NCI-H2196 (cell line): Measurements from ENCODE around the gene ADAM19.
A peak's percentile ranks its signal among the peaks of the same experiment; 100 is the strongest.

Experiments used
- DNase-seq: peaks from one replicate; lab custom pipeline; 2025; ENCODE audit not compliant: unreplicated experiment; lab: John Stamatoyannopoulos, UW

The ADAM19 gene

GRCh38 chr5:157563929-157564716 is 11.5 kb downstream of the ADAM19 start:
- no peak for DNase-seq

GRCh38 chr5:157563373-157563928 is 12.1 kb downstream of the ADAM19 start:
- DNase-seq: no peak

GRCh38 chr5:157562111-157562581 is 13.4 kb downstream of the ADAM19 start:
- DNase-seq: no peak

GRCh38 chr5:157561110-157561509 is 14.5 kb downstream of the ADAM19 start:
- DNase-seq: no peak

DNA sequence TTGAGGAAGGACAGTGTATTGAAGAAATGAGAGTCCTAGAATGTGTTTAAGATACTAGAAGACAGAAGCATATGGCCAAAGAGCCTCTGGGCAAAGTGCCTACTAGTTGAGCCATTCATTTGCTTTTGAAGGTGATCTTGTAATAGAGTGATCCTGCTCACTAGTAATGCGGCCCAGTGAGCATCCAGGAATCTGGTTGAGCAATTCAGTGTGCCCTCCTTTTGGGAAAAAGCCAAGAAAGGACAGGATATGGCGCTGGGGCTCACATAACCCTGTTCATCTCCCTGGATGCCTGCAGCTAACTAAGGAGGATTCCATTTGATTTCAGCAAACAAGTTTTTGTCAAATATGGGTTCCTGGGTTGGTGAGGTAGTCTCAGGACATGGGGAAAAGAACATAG is 16.3 kb downstream of the ADAM19 start:
- DNase-seq: peak; percentile 12

DNA sequence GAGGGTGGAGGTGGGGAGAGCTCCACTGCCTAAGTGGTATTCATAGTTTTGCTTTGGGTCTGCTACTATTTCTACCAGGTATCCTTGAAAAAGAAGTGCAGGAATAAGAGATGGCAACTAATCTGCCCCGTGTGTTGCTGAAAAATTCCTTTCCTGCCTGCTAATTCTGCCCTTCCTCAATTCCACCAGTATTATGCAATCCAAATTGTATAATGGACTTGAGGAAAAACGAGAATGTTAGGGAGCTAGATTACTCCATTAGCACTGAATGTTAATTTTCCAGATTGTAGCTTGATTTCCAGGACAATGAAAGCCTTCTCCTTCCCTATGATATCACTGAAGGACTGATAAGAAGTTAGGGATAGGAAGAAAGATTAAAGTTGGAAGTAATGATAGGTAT is 16.9 kb downstream of the ADAM19 start:
- no peak for DNase-seq

- no peak for DNase-seq
These were observed 17.5 kb downstream of the ADAM19 start for GRCh38 chr5:157558041-157558595.

DNA sequence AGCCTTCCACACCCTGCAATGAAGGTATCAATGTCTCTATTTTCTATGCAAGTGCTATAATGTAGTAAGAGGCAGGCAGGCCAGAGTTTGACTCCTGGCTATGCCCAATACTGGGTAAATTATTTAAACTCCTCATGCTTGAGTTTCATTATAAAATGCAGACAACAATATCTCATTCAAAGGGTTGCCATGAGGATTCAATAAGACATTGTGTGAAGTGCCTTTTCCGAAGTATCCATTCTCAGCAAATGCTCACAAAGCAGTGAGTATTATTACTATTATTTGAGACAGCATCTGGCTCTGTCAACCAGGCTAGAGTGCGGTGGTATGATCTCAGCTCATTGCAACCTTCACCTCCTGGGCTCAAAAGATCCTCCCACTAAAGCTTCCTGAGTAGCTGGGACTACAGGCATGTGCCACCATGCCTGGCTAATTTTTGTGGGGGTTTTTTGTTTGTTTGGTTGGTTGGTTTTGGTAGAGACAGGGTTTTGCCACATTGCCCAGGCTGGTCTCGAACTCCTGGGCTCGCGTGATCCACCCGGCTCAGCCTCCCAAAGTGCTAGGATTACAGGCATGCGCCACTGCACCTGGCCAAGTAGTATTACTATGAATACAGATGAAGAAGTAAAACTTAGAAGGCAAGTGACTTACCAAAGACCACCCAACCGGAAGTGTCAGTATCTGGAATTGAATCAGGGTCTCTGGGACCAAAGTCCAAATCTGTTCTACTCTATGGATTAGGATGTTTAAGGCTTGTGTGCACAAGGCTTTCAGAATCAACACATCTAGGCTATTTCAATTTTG is 18.8 kb downstream of the ADAM19 start:
- DNase-seq: no peak

- no peak for DNase-seq
These were observed 20.4 kb downstream of the ADAM19 start for GRCh38 chr5:157555037-157555640.

DNA sequence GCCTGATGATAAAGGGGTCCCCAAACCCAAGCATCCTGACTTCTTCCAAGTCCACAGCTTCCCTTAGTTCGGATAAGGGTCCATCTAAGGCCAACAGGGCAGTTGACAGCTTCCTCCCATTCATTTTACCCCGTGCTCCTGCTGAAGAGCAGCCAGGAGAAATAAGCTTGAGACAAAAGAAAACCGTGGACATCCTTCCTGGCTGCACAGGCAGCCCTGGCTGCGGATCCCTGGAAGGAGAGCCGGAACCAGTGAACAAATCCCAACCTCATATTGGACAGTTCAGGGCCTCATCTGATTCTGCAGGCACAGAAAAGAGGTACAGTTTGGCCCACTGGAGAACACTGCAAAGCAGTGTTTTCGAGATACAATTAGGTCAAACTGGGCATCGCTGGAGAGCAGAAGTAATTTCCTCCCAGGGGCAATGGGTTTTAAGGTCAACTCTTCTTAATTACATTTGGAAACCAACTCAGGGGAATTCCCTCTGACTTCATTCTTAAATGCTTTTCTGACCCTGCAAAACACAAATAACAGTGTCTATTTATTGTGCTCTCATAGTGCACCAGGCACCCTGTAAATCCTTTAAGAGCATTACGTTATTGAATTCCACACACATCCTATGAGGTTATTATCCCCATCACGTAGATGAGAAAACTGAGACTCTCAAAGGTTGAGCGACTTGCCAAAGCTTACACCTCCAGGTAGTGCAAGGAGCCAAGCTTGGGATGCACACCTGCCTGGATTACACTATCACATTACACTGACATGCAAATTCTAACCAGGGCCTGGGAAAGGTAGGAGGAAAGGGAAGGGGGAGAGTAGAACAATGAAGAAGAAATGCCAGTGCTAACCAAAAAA is 21.2 kb downstream of the ADAM19 start:
- no peak for DNase-seq

DNA sequence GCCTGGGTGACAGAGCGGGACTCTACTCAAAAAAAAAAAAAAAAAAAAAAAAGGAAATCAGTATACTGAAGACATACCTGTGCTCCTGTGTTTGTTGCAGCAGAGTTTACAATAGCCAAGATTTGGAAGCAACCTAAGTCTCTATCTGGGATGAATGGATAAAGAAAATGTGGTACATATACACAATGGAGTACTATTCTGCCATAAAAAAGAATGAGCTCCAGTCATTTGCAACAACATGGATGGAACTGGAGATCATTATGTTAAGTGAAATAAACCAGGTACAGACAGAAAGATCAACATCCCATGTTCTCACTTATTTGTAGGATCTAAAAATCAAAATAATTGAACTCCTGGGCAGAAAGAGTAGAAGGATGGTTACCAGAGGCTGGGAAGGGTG is 22.9 kb downstream of the ADAM19 start:
- DNase-seq: no peak

DNA sequence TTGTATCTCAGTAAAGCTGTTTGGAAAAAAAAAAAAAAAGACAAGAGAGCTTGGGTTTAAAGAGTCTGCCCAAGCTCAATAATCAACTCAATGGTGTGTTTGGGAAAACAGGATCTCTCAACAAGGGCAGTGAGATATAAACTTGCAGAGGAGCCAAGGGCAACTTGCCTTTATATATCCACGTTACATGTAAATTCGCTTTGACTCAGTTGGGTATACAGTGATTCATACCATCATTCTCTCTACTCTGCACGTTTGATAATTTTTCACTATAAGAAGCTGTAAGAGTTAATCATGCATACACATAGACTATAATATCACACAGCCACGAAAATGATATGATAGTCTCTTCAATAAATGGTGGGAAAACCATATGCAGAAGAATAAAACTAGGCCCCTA is 24.9 kb downstream of the ADAM19 start:
- DNase-seq: no peak

GRCh38 chr5:157549954-157550549 is 25.5 kb downstream of the ADAM19 start:
- no peak for DNase-seq

DNA sequence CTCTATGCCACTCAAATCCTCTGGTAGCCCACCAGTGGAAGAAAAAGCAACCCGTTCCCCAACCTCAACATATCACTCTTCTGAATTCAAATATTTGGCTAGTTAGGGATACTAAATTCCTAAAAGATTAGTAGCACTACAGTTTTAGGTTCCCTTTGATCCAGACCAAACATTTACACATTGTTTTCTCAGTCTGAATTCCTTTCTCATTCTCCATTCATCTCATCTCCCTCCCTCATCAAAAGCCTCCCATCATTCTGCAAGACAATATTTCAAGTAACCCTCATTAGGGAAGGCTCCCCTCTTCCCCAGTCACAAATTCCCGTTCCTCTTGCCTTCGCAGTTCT is 26.3 kb downstream of the ADAM19 start:
- DNase-seq: no peak

DNA sequence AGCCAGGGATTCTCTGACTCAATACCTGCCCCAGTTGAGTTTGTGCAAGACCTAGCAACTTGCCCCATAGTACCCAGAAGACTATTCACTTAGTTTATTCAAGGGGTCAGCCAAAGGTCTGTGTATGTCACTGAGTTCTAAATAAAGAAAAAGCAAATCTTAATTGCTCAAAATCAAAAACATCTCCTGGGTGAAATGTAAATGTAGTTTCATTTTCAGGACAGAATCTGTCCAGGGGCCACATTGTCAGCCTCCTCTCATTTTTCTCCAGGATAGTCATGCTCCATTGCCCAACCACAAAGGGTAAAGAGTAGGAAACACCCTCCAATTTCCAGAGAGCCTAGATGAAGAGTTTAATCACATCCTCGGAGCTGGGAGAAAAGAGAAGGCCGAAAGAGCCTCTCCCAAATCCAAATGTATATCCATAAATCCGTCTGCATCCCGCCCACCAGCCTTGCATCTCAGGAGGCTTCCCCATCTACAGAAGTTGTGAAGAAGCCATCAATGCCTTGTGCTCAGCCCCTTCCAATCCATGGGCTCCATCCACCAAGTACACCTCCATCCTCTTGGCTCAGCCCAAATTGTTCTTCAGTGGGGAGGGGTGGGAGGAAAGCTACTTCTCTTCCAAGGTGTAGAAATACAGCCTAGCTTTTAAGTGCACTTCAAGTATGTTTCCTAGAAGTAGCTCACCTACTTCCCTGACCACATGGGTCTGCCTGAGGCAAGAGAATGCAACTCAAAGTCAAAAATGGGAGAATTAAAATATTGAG is 26.9 kb downstream of the ADAM19 start:
- DNase-seq: no peak

GRCh38 chr5:157547941-157548512 is 27.5 kb downstream of the ADAM19 start:
- DNase-seq: no peak

- no peak for DNase-seq
These were observed 29.0 kb downstream of the ADAM19 start for GRCh38 chr5:157546456-157547100.

DNA sequence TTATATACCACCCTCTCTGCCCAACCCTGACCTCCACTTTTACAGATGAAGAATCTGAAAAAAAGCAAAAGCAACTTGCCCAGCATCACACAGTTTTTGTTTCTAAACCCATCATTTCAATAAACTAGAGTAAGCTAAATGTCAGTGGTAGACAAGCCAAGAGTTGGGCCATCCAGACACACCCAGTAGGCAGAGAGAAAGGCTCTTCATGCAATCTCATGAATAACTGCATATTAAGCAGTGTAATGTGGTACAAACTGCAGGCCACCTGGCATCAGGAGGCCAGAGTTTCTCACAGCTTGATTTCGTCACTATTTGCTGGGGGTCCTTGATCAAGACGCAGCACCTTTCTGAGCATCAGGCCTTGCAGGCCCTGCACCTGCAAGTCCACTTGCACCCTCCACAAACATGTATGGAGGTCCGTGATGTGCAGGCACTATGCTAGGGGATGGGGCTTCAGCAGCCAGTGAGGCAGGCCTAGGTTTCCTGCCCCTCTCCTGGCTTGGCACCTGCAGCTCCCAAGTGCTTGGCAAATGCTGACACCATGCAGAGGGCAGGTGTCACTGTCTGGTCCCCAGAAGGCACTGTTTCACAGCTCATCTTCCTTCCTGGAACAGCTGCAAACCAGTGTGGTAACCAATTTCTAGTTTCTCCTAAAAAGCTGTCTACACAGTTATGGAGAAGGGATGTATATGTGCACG is 29.8 kb downstream of the ADAM19 start:
- DNase-seq: no peak
